CD4-positive, alpha-beta memory T cell (primary cell): Measurements from ENCODE around the gene PROK1. TPM values are rescaled to one million over a fixed set of nuclear protein-coding genes. Genes with fewer than 3 reads are reported as not detected.

Source experiments
- CTCF ChIA-PET: fragments of 350-600 bp; sonication (Branson Sonifier 250); formaldehyde crosslinking; loops from one replicate; lab custom pipeline; 2021; ENCODE audit warnings: inconsistent platforms; ENCODE audit not compliant: partially characterized antibody; lab: Charles Lee
- POLR2A ChIA-PET: fragments of 350-600 bp; sonication (Branson Sonifier 250); formaldehyde crosslinking; loops from one replicate; lab custom pipeline; 2021; ENCODE audit not compliant: partially characterized antibody; lab: Charles Lee
- DNase-seq, 5 donors: peaks; one replicate each; pipeline versions ENCODE4 v3.0.0 to v3.0.0-alpha.2; 2020 to 2022; ENCODE audit warnings: mixed read lengths in 1 of 5
- H3K27ac ChIP-seq: one replicate; pipeline ENCODE4 v1.7.0; 2013; ENCODE audit warnings: low read depth, low read length
- H3K27me3 ChIP-seq: 2 replicates; pipeline ENCODE4 v1.7.0; 2013; ENCODE audit warnings: mild to moderate bottlenecking, low read length, moderate library complexity; ENCODE audit not compliant: insufficient read depth
- H3K36me3 ChIP-seq: 2 replicates; pipeline ENCODE4 v1.7.0; 2013; ENCODE audit warnings: mild to moderate bottlenecking, low read length, moderate library complexity; ENCODE audit not compliant: insufficient read depth
- H3K4me1 ChIP-seq: 2 replicates; pipeline ENCODE4 v1.7.0; 2013; ENCODE audit warnings: mild to moderate bottlenecking, low read length, moderate library complexity; ENCODE audit not compliant: insufficient read depth
- H3K4me3 ChIP-seq, 2 donors: one replicate each; pipeline ENCODE4 v1.7.0; 2013; ENCODE audit warnings: low read length in 2 of 2, mild to moderate bottlenecking in 1 of 2
- H3K9me3 ChIP-seq, 2 donors: one replicate each; pipeline ENCODE4 v1.7.0; 2013; ENCODE audit warnings: low read length in 2 of 2, control low read depth in 1 of 2; ENCODE audit not compliant: control insufficient read depth in 1 of 2
- H3K27ac Mint-ChIP-seq, 7 donors: one replicate each; pipeline ENCODE4 v1.8.0; 2020 to 2021; ENCODE audit warnings: mixed read lengths in 7 of 7, mild to moderate bottlenecking in 6 of 7, inconsistent platforms in 3 of 7, moderate library complexity in 3 of 7
- H3K27me3 Mint-ChIP-seq, 2 donors: one replicate each; pipeline ENCODE4 v1.8.0; 2020 to 2021; ENCODE audit warnings: mixed read lengths in 2 of 2
- H3K36me3 Mint-ChIP-seq, 2 donors: one replicate each; pipeline ENCODE4 v1.8.0; 2020 to 2021; ENCODE audit warnings: mixed read lengths in 2 of 2, inconsistent platforms in 1 of 2, mild to moderate bottlenecking in 1 of 2
- H3K4me1 Mint-ChIP-seq, 4 donors: one replicate each; pipeline ENCODE4 v1.8.0; 2020 to 2021; ENCODE audit warnings: mixed read lengths in 4 of 4, mild to moderate bottlenecking in 1 of 4
- H3K4me3 Mint-ChIP-seq, 8 donors: one replicate each; pipeline ENCODE4 v1.8.0; 2020 to 2021; ENCODE audit warnings: mixed read lengths in 8 of 8, mild to moderate bottlenecking in 7 of 8, moderate library complexity in 6 of 8, inconsistent platforms in 3 of 8
- H3K9me3 Mint-ChIP-seq, 8 donors: one replicate each; pipeline ENCODE4 v1.8.0; 2020 to 2021; ENCODE audit warnings: mixed read lengths in 8 of 8, mild to moderate bottlenecking in 5 of 8, inconsistent platforms in 3 of 8, moderate library complexity in 1 of 8
- intact Hi-C: fragments of 100-400 bp; cut with micrococcal nuclease; formaldehyde crosslinking; loops from one replicate; pipeline ENCODE4 v1.15.1; 2023
- polyA plus RNA-seq, 2 donors: library from polyadenylated mRNA; unstranded; fragments of 300-500 nt; fragmentation: Illumina TruSeq; gene quantifications; one replicate each; pipeline ENCODE4 v1.2.3, GENCODE V29; 2021
- total RNA-seq, 2 experiments: library from RNA; stranded (reverse); gene quantifications; one replicate each; pipeline ENCODE4 v1.2.3, GENCODE V29; 2021

The PROK1 gene
- total and polyA plus RNA-seq, 4 experiments from 2014 or later, result not detected

GRCh38 chr1:110494036-110494435 lies 43.1 kb downstream of the PROK1 start:
- Mint-ChIP-seq H3K27me3 (no peaks in the 10 kb centered on the region), H3K4me1 (no peaks in the 10 kb centered on the region), H3K27ac (peak overlapping the region in 1 of 7 donors; percentile 20), H3K36me3 (no peaks in the 10 kb centered on the region), H3K9me3 (no peaks in the 10 kb centered on the region), H3K4me3 (no peak overlapping the region)
- ChIA-PET POLR2A (no interaction called here), CTCF (no interaction called here)
- H3K9me3 ChIP-seq, result no peaks in the 10 kb centered on the region
- no peak overlapping the region for H3K4me3 ChIP-seq
- intact Hi-C loops, result no loop called here
- no peak for DNase-seq
- no peaks in the 10 kb centered on the region for H3K27me3 ChIP-seq
- no peaks in the 10 kb centered on the region for H3K36me3 ChIP-seq
- no peak overlapping the region for H3K27ac ChIP-seq
- no peaks in the 10 kb centered on the region for H3K4me1 ChIP-seq

GRCh38 chr1:110494522-110495406 lies 43.8 kb downstream of the PROK1 start:
- H3K9me3 Mint-ChIP-seq, result no peaks in the 10 kb centered on the region
- no peaks in the 10 kb centered on the region for H3K36me3 Mint-ChIP-seq
- H3K4me3 ChIP-seq, result no peak overlapping the region
- no peak for DNase-seq
- CTCF ChIA-PET, result interaction anchor here (1.2 to 4.3 kb wide), 20 partner anchors 8 to 465 kb away, joined by 3 to 52 read pairs (median 10); partner anchors contain the start of genes KCNC4 and LAMTOR5
- intact Hi-C loops, result loop anchor here (1.0 kb wide), 1 partner anchor 287 kb away; no protein-coding TSS in a partner anchor
- H3K27me3 ChIP-seq, result no peaks in the 10 kb centered on the region
- H3K9me3 ChIP-seq, result no peaks in the 10 kb centered on the region
- POLR2A ChIA-PET, result no interaction called here
- H3K4me1 ChIP-seq, result no peaks in the 10 kb centered on the region
- no peaks in the 10 kb centered on the region for H3K4me1 Mint-ChIP-seq
- peak overlapping the region in 1 of 7 donors; percentile 3 for H3K27ac Mint-ChIP-seq
- H3K4me3 Mint-ChIP-seq, result no peak overlapping the region
- no peaks in the 10 kb centered on the region for H3K36me3 ChIP-seq
- H3K27me3 Mint-ChIP-seq, result no peaks in the 10 kb centered on the region
- no peak overlapping the region for H3K27ac ChIP-seq

GRCh38 chr1:110495926-110496600 lies 45.1 kb downstream of the PROK1 start:
- DNase-seq, result peak; percentile 62 to 73 (median 69)
- CTCF ChIA-PET, result interaction anchor here (0.7 to 4.3 kb wide), 45 partner anchors 10 to 467 kb away, joined by 3 to 52 read pairs (median 5); partner anchors contain the start of genes KCNC4 and LAMTOR5
- Mint-ChIP-seq H3K36me3 (no peaks in the 10 kb centered on the region), H3K9me3 (no peaks in the 10 kb centered on the region), H3K4me3 (no peak overlapping the region), H3K4me1 (no peaks in the 10 kb centered on the region), H3K27ac (no peak overlapping the region), H3K27me3 (no peaks in the 10 kb centered on the region)
- Histone ChIP-seq H3K9me3 (no peaks in the 10 kb centered on the region), H3K4me1 (no peaks in the 10 kb centered on the region), H3K27me3 (no peaks in the 10 kb centered on the region), H3K36me3 (no peaks in the 10 kb centered on the region), H3K27ac (no peak overlapping the region), H3K4me3 (no peak overlapping the region)
- intact Hi-C loops, result loop anchor here (1.0 kb wide), 3 partner anchors 84 to 293 kb away; no protein-coding TSS in a partner anchor
- POLR2A ChIA-PET, result interaction anchor here (1.4 kb wide), 2 partner anchors 84 to 288 kb away, joined by 4 to 5 read pairs; no protein-coding TSS in a partner anchor

- H3K9me3 Mint-ChIP-seq, result no peaks in the 10 kb centered on the region
- CTCF ChIA-PET, result interaction anchor here (0.6 to 4.3 kb wide), 5 partner anchors 17 to 1164 kb away, joined by 3 to 52 read pairs (median 5); no protein-coding TSS in a partner anchor
- intact Hi-C loops, result no loop called here
These were observed 47.3 kb downstream of the PROK1 start for GRCh38 chr1:110498270-110498669.

GRCh38 chr1:110501488-110502132 lies 50.7 kb downstream of the PROK1 start:
- H3K27ac Mint-ChIP-seq, result no peak overlapping the region
- no peak overlapping the region for H3K4me3 Mint-ChIP-seq

More at GRCh38 chr1:110498270-110498669, 47.3 kb downstream of the PROK1 start:
- no peak overlapping the region for H3K4me3 Mint-ChIP-seq
- peaks cover 5 to 8% of the 10 kb centered on the region in 2 donors for H3K27me3 Mint-ChIP-seq
- Histone ChIP-seq H3K27ac (no peak overlapping the region), H3K4me3 (no peak overlapping the region), H3K27me3 (no peaks in the 10 kb centered on the region), H3K36me3 (no peaks in the 10 kb centered on the region), H3K9me3 (no peaks in the 10 kb centered on the region), H3K4me1 (no peaks in the 10 kb centered on the region)
- no peak overlapping the region for H3K27ac Mint-ChIP-seq
- no peaks in the 10 kb centered on the region for H3K4me1 Mint-ChIP-seq
- H3K36me3 Mint-ChIP-seq, result no peaks in the 10 kb centered on the region
- POLR2A ChIA-PET, result no interaction called here
- no peak for DNase-seq

GRCh38 chr1:110502402-110503151 lies 51.6 kb downstream of the PROK1 start:
- DNase-seq, result no peak
- no peaks in the 10 kb centered on the region for H3K9me3 Mint-ChIP-seq
- intact Hi-C loops, result no loop called here
- Histone ChIP-seq H3K4me1 (no peaks in the 10 kb centered on the region), H3K9me3 (no peaks in the 10 kb centered on the region), H3K27ac (no peak overlapping the region), H3K27me3 (no peaks in the 10 kb centered on the region), H3K4me3 (no peak overlapping the region), H3K36me3 (no peaks in the 10 kb centered on the region)
- peaks cover 8 to 10% of the 10 kb centered on the region in 2 donors for H3K27me3 Mint-ChIP-seq
- ChIA-PET CTCF (interaction anchor here (0.9 to 1.1 kb wide), 2 partner anchors 18 to 42 kb away, joined by 3 to 5 read pairs; no protein-coding TSS in a partner anchor), POLR2A (no interaction called here)
- H3K27ac Mint-ChIP-seq, result no peak overlapping the region
- no peak overlapping the region for H3K4me3 Mint-ChIP-seq
- H3K36me3 Mint-ChIP-seq, result no peaks in the 10 kb centered on the region
- H3K4me1 Mint-ChIP-seq, result no peaks in the 10 kb centered on the region

More at GRCh38 chr1:110501488-110502132, 50.7 kb downstream of the PROK1 start:
- H3K27me3 Mint-ChIP-seq, result peaks cover 5 to 8% of the 10 kb centered on the region in 2 donors
- Histone ChIP-seq H3K9me3 (no peaks in the 10 kb centered on the region), H3K36me3 (no peaks in the 10 kb centered on the region), H3K4me1 (no peaks in the 10 kb centered on the region), H3K27me3 (no peaks in the 10 kb centered on the region), H3K27ac (no peak overlapping the region), H3K4me3 (no peak overlapping the region)
- no peaks in the 10 kb centered on the region for H3K9me3 Mint-ChIP-seq
- H3K36me3 Mint-ChIP-seq, result no peaks in the 10 kb centered on the region
- no peak for DNase-seq
- intact Hi-C loops, result no loop called here
- H3K4me1 Mint-ChIP-seq, result no peaks in the 10 kb centered on the region
- CTCF ChIA-PET, result interaction anchor here (0.9 to 1.1 kb wide), 2 partner anchors 19 to 41 kb away, joined by 3 to 5 read pairs; no protein-coding TSS in a partner anchor
- POLR2A ChIA-PET, result no interaction called here
